Ishikawa (cell line): ENCODE data around the gene DCLK1.

Source experiments
- CEBPB ChIP-seq: IDR thresholded peaks from 2 replicates; pipeline ENCODE4 v1.6.1; 2012
- CREB1 ChIP-seq: IDR thresholded peaks from 2 replicates; pipeline ENCODE4 v1.6.1; 2012; ENCODE audit warnings: low read depth
- EGR1 ChIP-seq: IDR thresholded peaks from 2 replicates; pipeline ENCODE4 v1.6.1; 2012
- EP300 ChIP-seq: IDR thresholded peaks from 2 replicates; pipeline ENCODE4 v1.6.1; 2012; ENCODE audit warnings: borderline replicate concordance
- FOXM1 ChIP-seq: IDR thresholded peaks from 2 replicates; pipeline ENCODE4 v1.6.1; 2012; ENCODE audit warnings: low read depth, borderline replicate concordance
- MAX ChIP-seq: IDR thresholded peaks from 2 replicates; pipeline ENCODE4 v1.6.1; 2012
- NFIC ChIP-seq: IDR thresholded peaks from 2 replicates; pipeline ENCODE4 v1.6.1; 2012
- RAD21 ChIP-seq: IDR thresholded peaks from 2 replicates; pipeline ENCODE4 v1.6.1; 2012; ENCODE audit warnings: low read depth
- REST ChIP-seq: IDR thresholded peaks from 2 replicates; pipeline ENCODE4 v1.6.1; 2012; ENCODE audit warnings: low read depth, mild to moderate bottlenecking
- TAF1 ChIP-seq: IDR thresholded peaks from 2 replicates; pipeline ENCODE4 v1.6.1; 2012; ENCODE audit warnings: low read depth, mild to moderate bottlenecking
- TCF12 ChIP-seq: IDR thresholded peaks from 2 replicates; pipeline ENCODE4 v1.6.1; 2012; ENCODE audit warnings: low read depth
- TEAD4 ChIP-seq: IDR thresholded peaks from 2 replicates; pipeline ENCODE4 v1.6.1; 2012
- USF1 ChIP-seq: IDR thresholded peaks from 2 replicates; pipeline ENCODE4 v1.6.1; 2012
- YY1 ChIP-seq: IDR thresholded peaks from 2 replicates; pipeline ENCODE4 v1.6.1; 2012; ENCODE audit warnings: low read depth
- ZBTB7A ChIP-seq: IDR thresholded peaks from 2 replicates; pipeline ENCODE4 v1.6.1; 2012; ENCODE audit warnings: low read depth

DCLK1 gene

GRCh38 chr13:35780613-35781012 lies 350.6 kb downstream of the DCLK1 start:
- TF ChIP-seq MAX (no peak), YY1 (no peak), EP300 (no peak), ZBTB7A (no peak), FOXM1 (no peak), EGR1 (no peak), CEBPB (no peak), TAF1 (no peak), REST (no peak), CREB1 (no peak), TCF12 (no peak), USF1 (no peak), RAD21 (no peak), NFIC (no peak), TEAD4 (no peak)

GRCh38 chr13:35771898-35772297 lies 359.3 kb downstream of the DCLK1 start:
- peak; percentile 64 for TF ChIP-seq TEAD4
- TF ChIP-seq MAX = 0 out of 2 replicates have a peak, but pooled peaks have one; percentile 16
- 0 out of 2 replicates have a peak, but pooled peaks have one; percentile 5 for TF ChIP-seq CEBPB
- TF ChIP-seq NFIC = no peak

- no peak for TF ChIP-seq MAX
- no peak for TF ChIP-seq CEBPB
- TF ChIP-seq REST = no peak
- TF ChIP-seq TEAD4 = no peak
- no peak for TF ChIP-seq YY1
- TF ChIP-seq USF1 = no peak
- no peak for TF ChIP-seq EP300
- TF ChIP-seq TAF1 = no peak
- TF ChIP-seq NFIC = no peak
- no peak for TF ChIP-seq CREB1
- no peak for TF ChIP-seq EGR1
- TF ChIP-seq TCF12 = no peak
- TF ChIP-seq RAD21 = no peak
Observed at GRCh38 chr13:35770756-35771297, 360.4 kb downstream of the DCLK1 start.

GRCh38 chr13:35769812-35770211 lies 361.4 kb downstream of the DCLK1 start:
- no peak for TF ChIP-seq RAD21

- no peak for TF ChIP-seq TAF1
- no peak for TF ChIP-seq TEAD4
- TF ChIP-seq NFIC = no peak
- TF ChIP-seq ZBTB7A = no peak
- no peak for TF ChIP-seq EP300
- no peak for TF ChIP-seq TCF12
- TF ChIP-seq REST = no peak
- no peak for TF ChIP-seq RAD21
- TF ChIP-seq CREB1 = no peak
- no peak for TF ChIP-seq EGR1
- TF ChIP-seq CEBPB = no peak
- TF ChIP-seq YY1 = no peak
- TF ChIP-seq MAX = no peak
- TF ChIP-seq FOXM1 = no peak
- no peak for TF ChIP-seq USF1
Observed at GRCh38 chr13:35768551-35768950, 362.6 kb downstream of the DCLK1 start.
